GM12878 (cell line): ENCODE measurements around the gene ASB9. TPM values are rescaled to one million over a fixed set of nuclear protein-coding genes. Genes with fewer than 3 reads are reported as not detected.

Source experiments
- ATAC-seq: fragments of 200-7000 bp; cut with Tn5 transposase; 3 replicates; pipeline ENCODE4 v1.9.1; 2020; ENCODE audit warnings: mild to moderate bottlenecking, moderate library complexity
- BruUV-seq: library from RNA; stranded (reverse); fragments of 400-500 nt; replicated peaks from 2 replicates; lab custom pipeline; 2021; lab: Mats Ljungman, UMichigan
- CTCF ChIA-PET: fragments of 300-600 bp; sonication (Branson Sonifier 250); formaldehyde crosslinking; extraction: SDS; loops from one replicate; lab custom pipeline; 2021; ENCODE audit warnings: inconsistent platforms; lab: Yijun Ruan, JAX
- POLR2A ChIA-PET: fragments of 350-600 bp; formaldehyde crosslinking; extraction: SDS; loops from one replicate; lab custom pipeline; 2021; ENCODE audit warnings: inconsistent platforms; lab: Charles Lee
- RAD21 ChIA-PET: fragments of 300-600 bp; sonication (Branson Sonifier 250); formaldehyde crosslinking; loops from one replicate; lab custom pipeline; 2023; ENCODE audit warnings: antibody characterized with exemption; ENCODE audit not compliant: unreplicated experiment; lab: Charles Lee
- SMC1A ChIA-PET: fragments of 300-600 bp; sonication (Branson Sonifier 250); formaldehyde crosslinking; loops from one replicate; lab custom pipeline; 2023; ENCODE audit not compliant: unreplicated experiment, uncharacterized antibody; lab: Charles Lee
- DNase-seq: peaks from one replicate; pipeline ENCODE4 v3.0.0-alpha.2; 2011; ENCODE audit warnings: low read depth, low spot score
- FAIRE-seq: peaks from 3 replicates; lab custom pipeline; 2011; peaks lifted over from hg19 to GRCh38; lab: Jason Lieb, UNC
- H2AFZ ChIP-seq: 2 replicates; pipeline ENCODE4 v1.6.0; 2011; ENCODE audit warnings: low read depth, low read length, control low read depth; ENCODE audit not compliant: control insufficient read depth
- H3K27ac ChIP-seq: 2 replicates; pipeline ENCODE4 v1.5.1; 2011; ENCODE audit warnings: control low read depth; ENCODE audit not compliant: control insufficient read depth, insufficient read depth
- H3K27me3 ChIP-seq, 2 experiments: replicated peaks in 1 of 2; 2 replicates each; pipeline versions ENCODE4 v1.6.0 to v1.6.1; 2011; ENCODE audit warnings: low read length in 1 of 2; ENCODE audit not compliant: control insufficient read depth in 2 of 2, insufficient read depth in 2 of 2
- H3K36me3 ChIP-seq, 2 experiments: 2 replicates each; pipeline ENCODE4 v1.5.1; 2011; ENCODE audit warnings: low read length in 1 of 2; ENCODE audit not compliant: control insufficient read depth in 2 of 2, insufficient read depth in 2 of 2
- H3K4me1 ChIP-seq: 2 replicates; pipeline ENCODE4 v1.6.1; 2011; ENCODE audit warnings: mild to moderate bottlenecking, low read length, moderate library complexity, mixed read lengths; ENCODE audit not compliant: control insufficient read depth, insufficient read depth
- H3K4me2 ChIP-seq: 2 replicates; pipeline ENCODE4 v1.6.0; 2011; ENCODE audit warnings: control low read depth; ENCODE audit not compliant: control insufficient read depth, insufficient read depth
- H3K4me3 ChIP-seq: fragments of 200-600 bp; sonication (generic); 2 replicates; pipeline ENCODE4 v1.5.1; 2016
- H3K79me2 ChIP-seq: 2 replicates; pipeline ENCODE4 v1.6.0; 2011; ENCODE audit warnings: low read length; ENCODE audit not compliant: control insufficient read depth, insufficient read depth
- H3K9ac ChIP-seq: 2 replicates; pipeline ENCODE4 v1.8.0; 2011; ENCODE audit warnings: low read length, control low read depth, mixed read lengths; ENCODE audit not compliant: control insufficient read depth, insufficient read depth
- H3K9me3 ChIP-seq: replicated peaks from 3 replicates; pipeline ENCODE4 v1.5.1; 2011; ENCODE audit warnings: mild to moderate bottlenecking, low read length; ENCODE audit not compliant: control insufficient read depth, insufficient read depth
- H4K20me1 ChIP-seq: 2 replicates; pipeline ENCODE4 v1.6.0; 2011; ENCODE audit not compliant: control insufficient read depth, insufficient read depth
- BMI1 ChIP-seq: fragments of 450-650 bp; IDR thresholded peaks from 2 replicates; pipeline ENCODE4 v1.6.1; 2016; ENCODE audit warnings: mild to moderate bottlenecking, moderate library complexity, borderline replicate concordance
- CBX5 ChIP-seq: sonication (generic); IDR thresholded peaks from 2 replicates; pipeline ENCODE4 v1.6.1; 2016; ENCODE audit warnings: low read depth, moderate library complexity, mild to moderate bottlenecking, inconsistent platforms
- CHD4 ChIP-seq: fragments of 200-600 bp; sonication (generic); IDR thresholded peaks from 2 replicates; pipeline ENCODE4 v1.6.1; 2016; ENCODE audit warnings: mild to moderate bottlenecking
- FOXM1 ChIP-seq: IDR thresholded peaks from 2 replicates; pipeline ENCODE4 v1.6.1; 2012; ENCODE audit warnings: low read depth, mild to moderate bottlenecking, inconsistent platforms, low read length, moderate library complexity
- HDAC2 ChIP-seq: fragments of 200-600 bp; sonication (generic); IDR thresholded peaks from 2 replicates; pipeline ENCODE4 v1.6.1; 2017
- IKZF1 ChIP-seq: fragments of 450-650 bp; conservative IDR thresholded peaks from 2 replicates; pipeline ENCODE4 v1.6.1; 2017; ENCODE audit warnings: antibody characterized with exemption, mild to moderate bottlenecking
- MTA2 ChIP-seq: fragments of 450-650 bp; IDR thresholded peaks from 2 replicates; pipeline ENCODE4 v1.6.1; 2016; ENCODE audit warnings: low read depth, mild to moderate bottlenecking, moderate library complexity
- POLR2A ChIP-seq: IDR thresholded peaks from 2 replicates; pipeline ENCODE4 v1.6.1; 2011; ENCODE audit warnings: low read depth, mild to moderate bottlenecking, low read length
- TCF12 ChIP-seq: IDR thresholded peaks from 2 replicates; pipeline ENCODE4 v1.6.1; 2011; ENCODE audit warnings: low read depth, mild to moderate bottlenecking, low read length
- WGBS: methylation state at CpG from one replicate; pipeline ENCODE4 v1.1.6; 2016; ENCODE audit warnings: low lambda C conversion rate; ENCODE audit not compliant: insufficient replicate concordance, insufficient coverage; ENCODE audit errors: missing lambda C conversion rate; 5-methylcytosine and 5-hydroxymethylcytosine counted together
- in situ Hi-C: fragments of 300-500 bp; cut with MboI; formaldehyde crosslinking; loops from 9 replicates; pipeline ENCODE4 v1.14.3; 2018; ENCODE audit warnings: mixed read lengths
- intact Hi-C: fragments of 100-400 bp; cut with micrococcal nuclease; formaldehyde crosslinking; loops from one replicate; pipeline ENCODE4 v1.14.2; 2022; ENCODE audit not compliant: unreplicated experiment
- polyA plus RNA-seq, 11 experiments: library from polyadenylated mRNA; depleted of rRNA in 4 of 11; unstranded in 6 of 11; stranded (reverse) in 5 of 11; fragments of >200 nt; fragmentation: Nextera tagmentation in 4 of 11; fragmentation: Illumina TruSeq in 1 of 11; extraction: Ambion mirVana in 4 of 11; extraction: Trizol in 1 of 11; gene quantifications; 1 replicate in 1 of 11; 2 replicates in 10 of 11; pipeline versions ENCODE4 v1.2.1 to v1.2.3, GENCODE V29; 2011 to 2016; ENCODE audit warnings: inconsistent platforms in 2 of 11, missing spikeins in 2 of 11, low read depth in 1 of 11
- total RNA-seq, 4 experiments: library from RNA; depleted of rRNA in 3 of 4; stranded (reverse); fragments of >200 nt in 3 of 4; fragmentation: Illumina TruSeq in 1 of 4; extraction: Trizol in 1 of 4; gene quantifications; 2 replicates each; pipeline versions ENCODE4 v1.2.1 to v1.2.3, GENCODE V29; 2013 to 2021
- TF ChIP-seq, protein P1 (sequence below): IDR thresholded peaks from 2 replicates; pipeline ENCODE4 v1.6.1; 2012; ENCODE audit warnings: mild to moderate bottlenecking, low read depth, low read length

The ASB9 gene
- total and polyA plus RNA-seq, 10 of the 15 experiments (the other 5 are each of a cell fraction or from before 2014, with no cell fraction given): 0.31 to 3.5 (median 0.74) TPM

DNA sequence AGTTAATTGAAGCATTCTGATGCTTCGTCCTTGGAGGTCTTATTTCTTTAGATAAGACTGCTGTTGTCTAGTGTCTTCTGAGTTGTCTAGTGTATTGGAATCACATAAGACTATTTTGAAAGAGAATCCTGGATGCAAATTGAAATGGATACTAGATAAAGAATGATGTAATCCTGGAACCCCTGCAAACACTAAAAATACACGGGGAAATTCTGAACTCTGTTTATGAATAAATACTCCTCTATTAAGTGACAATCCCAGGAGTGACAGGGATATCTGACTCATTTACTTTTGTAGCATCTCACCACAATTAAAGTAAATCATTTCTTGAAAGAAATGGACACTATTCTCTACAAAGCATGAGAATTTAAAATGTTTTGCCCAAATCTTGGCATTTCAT lies 44.6 kb upstream of the ASB9 start (continued):
- TF ChIP-seq, protein P1, sequence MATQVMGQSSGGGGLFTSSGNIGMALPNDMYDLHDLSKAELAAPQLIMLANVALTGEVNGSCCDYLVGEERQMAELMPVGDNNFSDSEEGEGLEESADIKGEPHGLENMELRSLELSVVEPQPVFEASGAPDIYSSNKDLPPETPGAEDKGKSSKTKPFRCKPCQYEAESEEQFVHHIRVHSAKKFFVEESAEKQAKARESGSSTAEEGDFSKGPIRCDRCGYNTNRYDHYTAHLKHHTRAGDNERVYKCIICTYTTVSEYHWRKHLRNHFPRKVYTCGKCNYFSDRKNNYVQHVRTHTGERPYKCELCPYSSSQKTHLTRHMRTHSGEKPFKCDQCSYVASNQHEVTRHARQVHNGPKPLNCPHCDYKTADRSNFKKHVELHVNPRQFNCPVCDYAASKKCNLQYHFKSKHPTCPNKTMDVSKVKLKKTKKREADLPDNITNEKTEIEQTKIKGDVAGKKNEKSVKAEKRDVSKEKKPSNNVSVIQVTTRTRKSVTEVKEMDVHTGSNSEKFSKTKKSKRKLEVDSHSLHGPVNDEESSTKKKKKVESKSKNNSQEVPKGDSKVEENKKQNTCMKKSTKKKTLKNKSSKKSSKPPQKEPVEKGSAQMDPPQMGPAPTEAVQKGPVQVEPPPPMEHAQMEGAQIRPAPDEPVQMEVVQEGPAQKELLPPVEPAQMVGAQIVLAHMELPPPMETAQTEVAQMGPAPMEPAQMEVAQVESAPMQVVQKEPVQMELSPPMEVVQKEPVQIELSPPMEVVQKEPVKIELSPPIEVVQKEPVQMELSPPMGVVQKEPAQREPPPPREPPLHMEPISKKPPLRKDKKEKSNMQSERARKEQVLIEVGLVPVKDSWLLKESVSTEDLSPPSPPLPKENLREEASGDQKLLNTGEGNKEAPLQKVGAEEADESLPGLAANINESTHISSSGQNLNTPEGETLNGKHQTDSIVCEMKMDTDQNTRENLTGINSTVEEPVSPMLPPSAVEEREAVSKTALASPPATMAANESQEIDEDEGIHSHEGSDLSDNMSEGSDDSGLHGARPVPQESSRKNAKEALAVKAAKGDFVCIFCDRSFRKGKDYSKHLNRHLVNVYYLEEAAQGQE: no peak
- no peak for TF ChIP-seq CHD4

DNA sequence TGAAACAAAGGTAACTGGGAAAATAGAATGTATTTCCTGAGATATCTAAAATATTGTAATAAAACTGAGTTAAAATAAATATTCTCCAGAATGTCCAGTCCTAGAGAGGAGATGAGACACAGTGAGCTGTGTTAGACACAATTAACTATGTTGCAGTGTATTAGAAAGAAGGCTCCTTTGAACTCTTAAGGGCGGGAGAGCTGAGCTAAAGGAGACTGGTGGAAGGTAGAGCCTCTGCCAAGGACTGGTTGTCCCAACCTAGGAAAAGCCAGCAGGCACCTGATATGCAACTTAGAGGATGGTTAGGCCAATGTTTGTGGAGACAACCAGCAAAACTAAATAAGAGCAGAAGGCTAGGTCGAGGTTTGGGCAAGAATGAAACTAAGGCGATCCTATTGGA lies 41.2 kb upstream of the ASB9 start:
- H3K9me3 ChIP-seq: no peaks in the 10 kb centered on the region
- H3K4me1 ChIP-seq: no peaks in the 10 kb centered on the region
- no peak for FAIRE-seq
- H3K9ac ChIP-seq: no peak overlapping the region
- intact Hi-C loops (no loop called here), in situ Hi-C loops (no loop called here)
- no peaks in the 10 kb centered on the region for H3K36me3 ChIP-seq
- no peak overlapping the region for H3K27ac ChIP-seq
- no peaks in the 10 kb centered on the region for H4K20me1 ChIP-seq
- ChIA-PET RAD21 (no interaction called here), SMC1A (interaction anchor here (0.6 to 1.9 kb wide), 4 partner anchors 8 to 28 kb away, joined by 3 to 6 read pairs (median 3); no protein-coding TSS in a partner anchor), POLR2A (no interaction called here), CTCF (interaction anchor here (1.8 to 2.2 kb wide), 2 partner anchors 8 to 11 kb away, joined by 7 to 9 read pairs; no protein-coding TSS in a partner anchor)
- ATAC-seq: no peak
- DNase-seq: no peak
- H3K27me3 ChIP-seq: no peaks in the 10 kb centered on the region; a peak in 2 of 4 replicates
- H3K4me3 ChIP-seq: no peak overlapping the region
- H3K4me2 ChIP-seq: no peak overlapping the region
- TF ChIP-seq IKZF1 (no peak), POLR2A (no peak), HDAC2 (no peak), MTA2 (no peak), FOXM1 (no peak), TCF12 (no peak), BMI1 (no peak), CBX5 (no peak)
- no TSS peak for BruUV-seq
- WGBS: 27% methylated on average over 3 of the region's 3 CpGs
- no peak overlapping the region for H2AFZ ChIP-seq
- no peaks in the 10 kb centered on the region for H3K79me2 ChIP-seq
